IMR-90 (cell line): ENCODE results near the gene STAP2. TPM values are rescaled to one million over a fixed set of nuclear protein-coding genes. Genes with fewer than 3 reads are reported as not detected.

ENCODE experiments used
- MAFK ChIP-seq: IDR thresholded peaks from 2 replicates; pipeline ENCODE4 v1.6.1; 2012; ENCODE audit warnings: low read depth, low read length, improper control_type of control experiment
- polyA plus RNA-seq, 3 experiments: library from polyadenylated mRNA; depleted of rRNA; stranded (reverse); fragments of >200 nt; gene quantifications; 2 replicates each; pipeline ENCODE4 v1.2.3, GENCODE V29; 2012; ENCODE audit warnings: low replicate concordance in 1 of 3
- total RNA-seq: library from RNA; depleted of rRNA; stranded (reverse); fragments of >200 nt; gene quantifications from 2 replicates; pipeline ENCODE4 v1.2.3, GENCODE V29; 2012
- TF ChIP-seq, protein P1 (sequence below): fragments of 150-350 bp; IDR thresholded peaks from 2 replicates; pipeline ENCODE4 v1.6.1; 2017; ENCODE audit warnings: mild to moderate bottlenecking, antibody characterized with exemption, low read length, low read depth
- TF ChIP-seq, protein P2 (sequence below): fragments of 150-350 bp; IDR thresholded peaks from 2 replicates; pipeline ENCODE4 v1.6.1; 2016; ENCODE audit warnings: low read depth, mild to moderate bottlenecking, low read length, moderate library complexity, borderline replicate concordance

STAP2 gene
- total and polyA plus RNA-seq, 2 of the 4 experiments (the other 2 are of a cell fraction) = 1.3 to 3.4 TPM

GRCh38 chr19:4338441-4339355 is at the start of gene STAP2 (continued):
- TF ChIP-seq, protein P1, sequence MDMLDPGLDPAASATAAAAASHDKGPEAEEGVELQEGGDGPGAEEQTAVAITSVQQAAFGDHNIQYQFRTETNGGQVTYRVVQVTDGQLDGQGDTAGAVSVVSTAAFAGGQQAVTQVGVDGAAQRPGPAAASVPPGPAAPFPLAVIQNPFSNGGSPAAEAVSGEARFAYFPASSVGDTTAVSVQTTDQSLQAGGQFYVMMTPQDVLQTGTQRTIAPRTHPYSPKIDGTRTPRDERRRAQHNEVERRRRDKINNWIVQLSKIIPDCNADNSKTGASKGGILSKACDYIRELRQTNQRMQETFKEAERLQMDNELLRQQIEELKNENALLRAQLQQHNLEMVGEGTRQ = no peak
- TF ChIP-seq MAFK = no peak
- TF ChIP-seq, protein P2, sequence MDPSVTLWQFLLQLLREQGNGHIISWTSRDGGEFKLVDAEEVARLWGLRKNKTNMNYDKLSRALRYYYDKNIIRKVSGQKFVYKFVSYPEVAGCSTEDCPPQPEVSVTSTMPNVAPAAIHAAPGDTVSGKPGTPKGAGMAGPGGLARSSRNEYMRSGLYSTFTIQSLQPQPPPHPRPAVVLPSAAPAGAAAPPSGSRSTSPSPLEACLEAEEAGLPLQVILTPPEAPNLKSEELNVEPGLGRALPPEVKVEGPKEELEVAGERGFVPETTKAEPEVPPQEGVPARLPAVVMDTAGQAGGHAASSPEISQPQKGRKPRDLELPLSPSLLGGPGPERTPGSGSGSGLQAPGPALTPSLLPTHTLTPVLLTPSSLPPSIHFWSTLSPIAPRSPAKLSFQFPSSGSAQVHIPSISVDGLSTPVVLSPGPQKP = no peak
